MCF 10A (cell line): ENCODE data around the gene THRAP3. TPM values are rescaled to one million over a fixed set of nuclear protein-coding genes. Genes with fewer than 3 reads are reported as not detected.

ENCODE experiments used
- BruUV-seq: library from RNA; stranded (reverse); fragments of 400-500 nt; replicated peaks from 2 replicates; lab custom pipeline; 2021; lab: Mats Ljungman, UMichigan
- CTCF ChIA-PET: fragments of 300-600 bp; sonication (Branson Sonifier 250); formaldehyde crosslinking; extraction: SDS; loops from one replicate; lab custom pipeline; 2021; ENCODE audit warnings: antibody characterized with exemption, inconsistent platforms; lab: Yijun Ruan, JAX
- POLR2A ChIA-PET: fragments of 300-600, 350-650 bp; sonication (Branson Sonifier 250); formaldehyde crosslinking; extraction: SDS; loops from one replicate; lab custom pipeline; 2020; ENCODE audit warnings: antibody characterized with exemption, inconsistent platforms; lab: Yijun Ruan, JAX
- DNase-seq: peaks from one replicate; pipeline ENCODE4 v3.0.0-alpha.2; 2018; ENCODE audit not compliant: unreplicated experiment
- H3K27ac Mint-ChIP-seq: one replicate; pipeline ENCODE4 v1.8.0; 2022; ENCODE audit warnings: mild to moderate bottlenecking, low read depth, mixed read lengths; ENCODE audit not compliant: unreplicated experiment
- H3K27me3 Mint-ChIP-seq: one replicate; pipeline ENCODE4 v1.8.0; 2022; ENCODE audit warnings: mixed read lengths; ENCODE audit not compliant: insufficient read depth, unreplicated experiment
- H3K36me3 Mint-ChIP-seq: one replicate; pipeline ENCODE4 v1.8.0; 2022; ENCODE audit warnings: mild to moderate bottlenecking, moderate library complexity, mixed read lengths; ENCODE audit not compliant: insufficient read depth, unreplicated experiment
- H3K4me1 Mint-ChIP-seq: one replicate; pipeline ENCODE4 v1.8.0; 2022; ENCODE audit warnings: mixed read lengths; ENCODE audit not compliant: insufficient read depth, unreplicated experiment
- H3K4me3 Mint-ChIP-seq: one replicate; pipeline ENCODE4 v1.8.0; 2022; ENCODE audit warnings: mild to moderate bottlenecking, moderate library complexity, mixed read lengths; ENCODE audit not compliant: unreplicated experiment
- H3K9me3 Mint-ChIP-seq: one replicate; pipeline ENCODE4 v1.8.0; 2022; ENCODE audit warnings: mixed read lengths; ENCODE audit not compliant: unreplicated experiment
- CTCF ChIP-seq: fragments of 200-600 bp; IDR thresholded peaks from one replicate; pipeline ENCODE4 v1.8.0; 2022; ENCODE audit warnings: antibody characterized with exemption, mild to moderate bottlenecking; ENCODE audit not compliant: unreplicated experiment
- intact Hi-C: fragments of 100-400 bp; cut with micrococcal nuclease; formaldehyde crosslinking; loops from 2 replicates; pipeline ENCODE4 v1.14.1; 2022
- total RNA-seq: library from RNA; stranded (reverse); gene quantifications from 2 replicates; pipeline ENCODE4 v1.2.3, GENCODE V29; 2022

THRAP3 gene
- total RNA-seq, 1 experiment from 2014 or later = 92.2 TPM

- no TSS peak for BruUV-seq
- H3K9me3 Mint-ChIP-seq = no peaks in the 10 kb centered on the region
- no peaks in the 10 kb centered on the region for H3K27me3 Mint-ChIP-seq
- intact Hi-C loops = no loop called here
- no peak for DNase-seq
- peaks cover 86% of the 10 kb centered on the region for H3K36me3 Mint-ChIP-seq
- TF ChIP-seq CTCF = no peak
- POLR2A ChIA-PET = interaction anchor here (1.2 to 2.1 kb wide), 2 partner anchors 83 to 154 kb away, joined by 4 to 5 read pairs; no protein-coding TSS in a partner anchor
- H3K4me3 Mint-ChIP-seq = no peak overlapping the region
- H3K27ac Mint-ChIP-seq = peak overlapping the region; percentile 36
- CTCF ChIA-PET = interaction anchor here (1.0 kb wide), 1 partner anchor 18 kb away, joined by 3 read pairs; no protein-coding TSS in a partner anchor
- H3K4me1 Mint-ChIP-seq = peaks cover 19% of the 10 kb centered on the region
Observed at GRCh38 chr1:36303650-36304360, 79.6 kb downstream of the THRAP3 start.

DNA sequence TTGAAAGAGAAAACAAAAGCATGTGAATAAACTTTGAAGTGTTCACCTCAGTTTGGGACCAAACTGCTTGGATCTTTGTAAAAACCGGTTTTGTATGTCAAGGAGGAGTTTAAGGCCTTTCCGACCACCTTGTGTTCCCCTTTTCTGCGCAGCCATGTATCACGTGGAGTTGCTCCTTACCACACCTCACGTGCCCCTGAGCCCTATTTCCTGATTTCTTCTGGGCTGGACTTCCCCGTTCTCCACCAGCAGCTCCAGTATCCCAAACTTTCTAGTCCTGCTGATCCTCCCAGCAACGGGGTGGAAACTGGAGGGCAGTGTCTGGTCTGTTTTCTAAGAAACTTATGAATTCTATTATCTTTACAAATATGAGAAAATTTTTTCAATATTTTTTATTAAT is 80.3 kb downstream of the THRAP3 start:
- no peak overlapping the region for H3K27ac Mint-ChIP-seq
- no peak overlapping the region for H3K4me3 Mint-ChIP-seq
- H3K4me1 Mint-ChIP-seq = peaks cover 18% of the 10 kb centered on the region
- no peaks in the 10 kb centered on the region for H3K9me3 Mint-ChIP-seq
- intact Hi-C loops = no loop called here
- peaks cover 83% of the 10 kb centered on the region for H3K36me3 Mint-ChIP-seq
- CTCF ChIA-PET = interaction anchor here (1.0 kb wide), 1 partner anchor 19 kb away, joined by 3 read pairs; no protein-coding TSS in a partner anchor
- TSS peak; percentile 67 for BruUV-seq
- no peaks in the 10 kb centered on the region for H3K27me3 Mint-ChIP-seq
- TF ChIP-seq CTCF = no peak
- POLR2A ChIA-PET = interaction anchor here (3.0 kb wide), 1 partner anchor 80 kb away, joined by 18 read pairs; the partner anchor contains the start of gene THRAP3
- no peak for DNase-seq

DNA sequence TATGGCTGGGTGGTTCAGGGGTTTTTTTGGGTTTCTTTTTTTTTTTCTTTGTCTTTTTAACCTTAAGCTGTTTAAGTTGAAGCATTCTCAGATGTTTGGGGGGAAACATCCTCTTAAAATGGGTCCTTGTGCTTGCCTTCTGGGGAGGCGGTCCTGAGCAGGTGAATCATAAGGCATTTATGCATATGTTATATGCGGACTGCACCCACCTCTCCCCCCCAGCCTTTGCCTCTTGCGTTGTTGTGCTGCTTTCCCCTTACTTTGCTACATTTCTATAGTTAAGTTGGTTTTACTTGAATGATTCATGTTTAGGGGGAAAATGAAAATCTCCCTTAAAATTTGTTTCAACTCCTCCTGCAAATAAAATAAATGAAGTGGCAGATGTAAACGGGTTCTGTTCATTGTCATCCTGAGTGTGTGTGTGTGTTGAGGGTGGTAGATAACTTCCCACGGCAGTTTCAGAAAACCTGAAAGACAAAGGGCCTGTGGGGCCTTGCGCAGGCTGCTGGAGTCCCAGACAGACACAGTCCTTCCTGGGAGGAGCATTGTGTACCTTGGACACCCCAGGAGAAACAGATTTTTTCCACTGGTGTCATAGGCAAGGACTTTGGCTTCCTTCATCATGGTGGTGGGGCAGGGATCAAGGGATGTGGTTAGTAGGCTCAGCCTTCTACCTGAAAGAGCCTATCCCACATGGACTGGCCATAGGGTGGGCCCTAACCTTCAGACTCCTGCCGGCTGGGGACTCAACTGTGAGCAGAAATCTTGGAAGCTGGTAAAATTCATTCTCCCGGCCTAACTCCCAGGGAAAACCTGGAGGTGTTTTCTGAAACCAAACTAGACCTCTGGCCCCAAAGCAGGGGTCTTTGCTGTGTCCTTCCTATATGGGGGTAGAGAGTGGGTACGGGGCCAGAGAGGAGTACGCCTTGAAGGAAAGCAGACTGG is 81.0 kb downstream of the THRAP3 start:
- POLR2A ChIA-PET = interaction anchor here (0.6 to 3.0 kb wide), 9 partner anchors 10 to 386 kb away, joined by 3 to 18 read pairs (median 5); partner anchors contain the start of genes THRAP3 and TRAPPC3
- DNase-seq = no peak
- TF ChIP-seq CTCF = no peak
- Mint-ChIP-seq H3K27me3 (no peaks in the 10 kb centered on the region), H3K36me3 (peaks cover 76% of the 10 kb centered on the region), H3K27ac (peak overlapping the region; percentile 49), H3K9me3 (no peaks in the 10 kb centered on the region), H3K4me3 (peak overlapping the region; percentile 72), H3K4me1 (peaks cover 11% of the 10 kb centered on the region)
- intact Hi-C loops = no loop called here
- BruUV-seq = no TSS peak
- CTCF ChIA-PET = interaction anchor here (0.6 to 2.2 kb wide), 9 partner anchors 13 to 117 kb away, joined by 3 to 18 read pairs (median 4); partner anchors contain the start of gene LSM10
